HEK293 (cell line): Measurements from ENCODE around the gene CYP27A1.

ENCODE experiments used
- CTCF ChIA-PET: fragments of 350-600 bp; formaldehyde crosslinking; extraction: SDS; loops from one replicate; lab custom pipeline; 2021; ENCODE audit warnings: antibody characterized with exemption; lab: Yijun Ruan, JAX
- POLR2A ChIA-PET: fragments of 300-600 bp; formaldehyde crosslinking; extraction: SDS; loops from one replicate; lab custom pipeline; 2020; ENCODE audit warnings: antibody characterized with exemption, inconsistent platforms; lab: Yijun Ruan, JAX
- H3K27ac ChIP-seq: fragments of 200-500 bp; sonication (Bioruptor generic); 2 replicates; pipeline ENCODE4 v1.5.1; 2014; ENCODE audit warnings: low read depth, low read length, control low read depth, inconsistent platforms; ENCODE audit errors: extremely low read depth
- H3K36me3 ChIP-seq, 2 experiments: fragments of 200-500 bp in 1 of 2; sonication (Bioruptor generic) in 1 of 2; 1 replicate in 1 of 2; 2 replicates in 1 of 2; pipeline ENCODE4 v1.5.1; 2014 to 2017; ENCODE audit warnings: inconsistent platforms in 2 of 2, low read length in 2 of 2; ENCODE audit not compliant: control insufficient read depth in 2 of 2, insufficient read depth in 1 of 2
- H3K4me1 ChIP-seq: fragments of 200-500 bp; sonication (Bioruptor generic); 2 replicates; pipeline ENCODE4 v1.5.1; 2014; ENCODE audit warnings: mild to moderate bottlenecking, low read length, inconsistent platforms; ENCODE audit not compliant: control insufficient read depth, insufficient read depth
- H3K4me3 ChIP-seq: 2 replicates; pipeline ENCODE4 v1.5.1; 2011; ENCODE audit warnings: low read depth, mild to moderate bottlenecking, control low read depth, low read length, moderate library complexity
- H3K9me3 ChIP-seq: fragments of 200-500 bp; sonication (Bioruptor generic); 2 replicates; pipeline ENCODE4 v1.5.1; 2014; ENCODE audit warnings: low read depth, low read length, inconsistent platforms; ENCODE audit not compliant: control insufficient read depth, insufficient read depth
- AEBP2 ChIP-seq: fragments of 450-650 bp; formaldehyde crosslinking; IDR thresholded peaks from 2 replicates; pipeline ENCODE4 v1.5.1; 2016; ENCODE audit warnings: missing biosample characterization, missing genetic modification characterization, borderline replicate concordance
- CTCF ChIP-seq: fragments of 450-650 bp; formaldehyde crosslinking; IDR thresholded peaks from 2 replicates; pipeline ENCODE4 v1.5.1; 2016; ENCODE audit warnings: missing biosample characterization, missing genetic modification characterization
- GLI4 ChIP-seq: fragments of 450-650 bp; formaldehyde crosslinking; IDR thresholded peaks from 2 replicates; pipeline ENCODE4 v1.5.1; 2016; ENCODE audit warnings: missing biosample characterization, missing genetic modification characterization
- HOXD13 ChIP-seq: sonication (generic); formaldehyde crosslinking; IDR thresholded peaks from 2 replicates; pipeline ENCODE4 v1.8.0; 2022; ENCODE audit warnings: missing genetic modification reagents, borderline replicate concordance
- OVOL3 ChIP-seq: fragments of 450-650 bp; formaldehyde crosslinking; IDR thresholded peaks from 2 replicates; pipeline ENCODE4 v1.5.1; 2016; ENCODE audit warnings: missing biosample characterization, missing genetic modification characterization
- SETDB1 ChIP-seq: IDR thresholded peaks from one replicate; pipeline ENCODE4 v1.6.1; 2017; ENCODE audit warnings: mild to moderate bottlenecking, low read length, moderate library complexity, mixed read lengths; ENCODE audit not compliant: insufficient read length
- TCF7L2 ChIP-seq: IDR thresholded peaks from 2 replicates; pipeline ENCODE4 v1.6.1; 2011; ENCODE audit warnings: low read depth, mild to moderate bottlenecking, inconsistent platforms, low read length, moderate library complexity, borderline replicate concordance
- ZBTB20 ChIP-seq: fragments of 450-650 bp; formaldehyde crosslinking; IDR thresholded peaks from 2 replicates; pipeline ENCODE4 v1.5.1; 2016; ENCODE audit warnings: missing biosample characterization, missing genetic modification characterization
- ZNF23 ChIP-seq: fragments of 450-650 bp; formaldehyde crosslinking; IDR thresholded peaks from 2 replicates; pipeline ENCODE4 v1.5.1; 2016; ENCODE audit warnings: missing biosample characterization, missing genetic modification characterization, borderline replicate concordance
- ZNF248 ChIP-seq: fragments of 450-650 bp; formaldehyde crosslinking; IDR thresholded peaks from 2 replicates; pipeline ENCODE4 v1.5.1; 2017; ENCODE audit warnings: missing biosample characterization, missing genetic modification characterization
- ZNF280C ChIP-seq: fragments of 450-650 bp; formaldehyde crosslinking; IDR thresholded peaks from 2 replicates; pipeline ENCODE4 v1.5.1; 2016; ENCODE audit warnings: missing biosample characterization, missing genetic modification characterization
- ZNF335 ChIP-seq: fragments of 450-650 bp; formaldehyde crosslinking; conservative IDR thresholded peaks from 2 replicates; pipeline ENCODE4 v1.5.1; 2016; ENCODE audit warnings: missing biosample characterization, missing genetic modification characterization
- ZNF391 ChIP-seq: fragments of 450-650 bp; formaldehyde crosslinking; IDR thresholded peaks from 2 replicates; pipeline ENCODE4 v1.5.1; 2016; ENCODE audit warnings: low read depth, missing biosample characterization, missing genetic modification characterization, borderline replicate concordance
- ZNF416 ChIP-seq: fragments of 450-650 bp; formaldehyde crosslinking; IDR thresholded peaks from 2 replicates; pipeline ENCODE4 v1.5.1; 2016; ENCODE audit warnings: missing biosample characterization, missing genetic modification characterization
- ZNF48 ChIP-seq: fragments of 450-650 bp; formaldehyde crosslinking; IDR thresholded peaks from 2 replicates; pipeline ENCODE4 v1.5.1; 2016; ENCODE audit warnings: missing biosample characterization, missing genetic modification characterization
- ZNF621 ChIP-seq: fragments of 450-650 bp; formaldehyde crosslinking; IDR thresholded peaks from 2 replicates; pipeline ENCODE4 v1.5.1; 2017; ENCODE audit warnings: missing biosample characterization, missing genetic modification characterization
- ZNF692 ChIP-seq: fragments of 450-650 bp; formaldehyde crosslinking; IDR thresholded peaks from 2 replicates; pipeline ENCODE4 v1.5.1; 2016; ENCODE audit warnings: missing biosample characterization, missing genetic modification characterization

The CYP27A1 gene

GRCh38 chr2:218822622-218823021 is 40.7 kb downstream of the CYP27A1 start:
- ChIA-PET POLR2A (no interaction called here), CTCF (no interaction called here)
- H3K27ac ChIP-seq: no peak overlapping the region
- TF ChIP-seq TCF7L2 (no peak), GLI4 (no peak), ZNF692 (tag by site-specific recombination) (no peak), OVOL3 (no peak), ZNF23 (tag by site-specific recombination) (no peak), ZNF391 (tag by site-specific recombination) (no peak), AEBP2 (no peak)
- no peaks in the 10 kb centered on the region for H3K9me3 ChIP-seq
- no peaks in the 10 kb centered on the region for H3K36me3 ChIP-seq
- H3K4me1 ChIP-seq: no peaks in the 10 kb centered on the region
- H3K4me3 ChIP-seq: no peak overlapping the region

GRCh38 chr2:218823196-218823855 is 41.4 kb downstream of the CYP27A1 start:
- TF ChIP-seq HOXD13 (CRISPR knock-in tag): no peak
- TF ChIP-seq ZNF48: no peak
- TF ChIP-seq CTCF (tag by site-specific recombination): no peak
- no peak for TF ChIP-seq ZNF23 (tag by site-specific recombination)
- TF ChIP-seq ZNF248 (tag by site-specific recombination): no peak
- TF ChIP-seq ZNF280C (tag by site-specific recombination): no peak
- TF ChIP-seq ZNF416 (tag by site-specific recombination): no peak
- TF ChIP-seq ZBTB20: no peak
- no peak for TF ChIP-seq SETDB1
- no peak for TF ChIP-seq ZNF621 (tag by site-specific recombination)
- no peak for TF ChIP-seq ZNF335
- no peak overlapping the region for H3K27ac ChIP-seq
- ChIA-PET POLR2A (no interaction called here), CTCF (interaction anchor here (0.7 kb wide), 1 partner anchor 10 kb away, joined by 3 read pairs; no protein-coding TSS in a partner anchor)
- H3K4me1 ChIP-seq: no peaks in the 10 kb centered on the region
- no peaks in the 10 kb centered on the region for H3K36me3 ChIP-seq
- H3K9me3 ChIP-seq: no peaks in the 10 kb centered on the region
- no peak overlapping the region for H3K4me3 ChIP-seq
